ENCODE results near the gene CCDC159.
A peak's percentile ranks its signal among the peaks of the same experiment; 100 is the strongest.
"Not testable (repeated sequence)": the region's sequence is repeated elsewhere in the genome, so short reads cannot be mapped to it uniquely, and the experiment has no call there.

The CCDC159 gene
- 13.2 to 23.3 (median 21.3) reads per million in 4 donors for total RNA-seq

GRCh38 chr19:11346104-11346940 lies at the start of gene CCDC159, which contains the start of gene TMEM205:
TSS of gene CCDC159 (plus strand) at chr19:11346519. CDS start at chr19:11346607, 88 bp downstream.
TSS of gene TMEM205 (minus strand) at chr19:11346268. CDS start at chr19:11345619, 649 bp downstream.
- peak; percentile 95 to 99 (median 98) for DNase-seq

DNA sequence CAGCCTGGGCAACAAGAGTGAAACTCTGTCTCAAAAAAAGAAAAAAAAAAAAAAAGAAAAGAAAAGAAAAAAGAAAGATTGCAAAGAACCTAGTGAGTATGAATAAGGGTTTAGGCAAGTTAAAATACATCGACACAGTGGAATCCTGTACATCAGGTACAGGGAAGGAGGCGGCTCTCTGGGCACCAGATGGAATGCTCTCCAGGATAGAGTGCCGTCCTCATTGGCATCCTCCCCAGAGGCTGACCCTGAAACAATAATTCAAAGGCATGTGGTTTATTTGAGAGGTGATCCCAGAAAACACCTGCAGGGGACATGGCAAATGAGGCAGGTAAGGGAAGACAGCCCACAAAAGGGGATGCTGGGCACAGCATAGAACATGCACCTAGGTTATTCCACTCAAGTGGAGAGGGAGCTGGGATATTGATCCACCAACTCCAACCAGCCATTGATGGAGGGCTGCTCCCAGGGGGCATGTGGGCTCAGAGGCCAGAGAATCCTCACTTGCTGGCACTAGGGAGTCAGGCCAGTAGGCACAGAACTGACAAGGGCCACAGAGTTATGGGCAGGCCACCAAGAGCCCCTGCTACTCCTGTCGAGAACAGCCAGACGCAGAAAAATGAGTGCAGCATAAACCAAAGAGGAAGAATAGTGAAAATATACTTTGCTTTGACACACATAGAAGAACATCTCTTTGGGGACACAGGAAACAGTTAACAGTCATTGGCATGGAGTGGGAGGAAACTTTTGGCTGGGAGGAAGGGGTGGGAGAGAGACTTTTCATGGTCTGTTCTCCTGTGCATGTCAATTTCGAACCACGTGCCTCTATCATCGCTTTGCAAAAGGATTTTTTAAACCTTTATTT lies 46.1 kb upstream of the CCDC159 start:
- no peak for DNase-seq

DNA sequence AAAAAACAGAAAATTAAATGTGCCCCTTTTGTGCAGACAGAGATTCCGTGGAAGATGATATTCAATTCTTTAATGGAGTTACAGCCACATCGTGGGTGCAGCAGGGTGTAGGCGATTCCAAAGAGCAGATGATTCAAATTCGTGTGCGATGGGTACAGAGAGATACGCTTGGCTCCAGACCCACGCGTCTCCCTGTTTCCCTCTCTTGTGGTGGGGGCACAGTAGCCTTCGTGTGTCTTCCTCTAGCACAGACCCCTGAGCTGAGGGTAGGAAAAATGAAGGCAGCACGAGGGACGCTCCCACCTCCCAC lies 45.6 kb upstream of the CCDC159 start:
- no peak for DNase-seq

- no peak for DNase-seq
Measured at GRCh38 chr19:11304936-11305335, 41.4 kb upstream of the CCDC159 start.

DNA sequence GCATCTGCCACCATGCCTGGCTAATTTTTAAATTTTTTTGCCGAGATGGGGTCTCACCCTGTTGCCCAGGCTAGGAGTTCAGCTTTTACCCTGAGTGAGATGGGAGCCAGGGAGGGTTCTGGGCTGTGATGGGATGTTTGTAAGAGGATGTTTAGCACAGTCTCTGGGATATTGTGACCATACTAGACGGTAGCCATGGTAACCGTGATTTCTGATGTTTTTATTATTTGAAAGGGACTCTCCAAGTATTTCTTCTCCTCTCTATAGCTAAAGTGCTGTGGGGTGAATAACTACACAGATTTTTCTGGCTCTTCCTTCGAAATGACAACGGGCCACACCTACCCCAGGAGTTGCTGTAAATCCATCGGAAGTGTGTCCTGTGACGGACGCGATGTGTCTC lies 40.0 kb upstream of the CCDC159 start:
- no peak for DNase-seq

DNA sequence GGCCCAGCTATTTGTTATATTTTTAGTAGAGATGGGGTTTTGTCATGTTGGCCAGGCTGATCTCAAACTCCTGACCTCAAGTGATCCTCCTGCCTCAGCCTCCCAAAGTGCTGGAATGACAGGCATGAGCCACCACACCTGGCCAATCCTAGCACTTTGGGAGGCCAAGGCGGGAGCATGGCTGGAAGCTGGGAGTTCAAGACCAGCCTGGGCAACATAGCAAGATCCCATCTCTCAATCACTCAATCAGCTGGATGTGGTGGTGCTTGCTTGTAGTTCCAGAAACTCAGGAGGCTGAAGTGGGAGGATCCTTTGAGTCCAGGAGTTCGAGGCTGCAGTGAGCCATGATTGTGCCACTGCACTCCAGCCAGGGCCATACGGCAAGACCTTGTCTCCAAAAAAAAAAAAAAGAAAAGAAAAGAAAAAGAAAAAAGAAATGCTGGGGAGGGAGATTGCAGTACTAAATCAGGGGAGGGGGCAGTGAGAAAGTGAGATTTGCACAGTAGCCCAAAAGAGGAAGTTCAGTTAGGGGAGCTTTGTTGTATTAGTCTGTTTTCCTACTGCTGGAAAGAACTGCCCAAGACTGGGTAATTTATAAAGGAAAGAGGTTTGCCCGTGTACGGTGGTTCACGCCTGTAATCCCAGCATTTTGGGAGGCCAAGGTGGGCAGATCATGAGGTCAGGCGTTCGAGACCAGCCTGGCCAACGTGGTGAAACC lies 25.9 kb upstream of the CCDC159 start:
- not testable (repeated sequence) for DNase-seq

- DNase-seq: no peak
Measured at GRCh38 chr19:11321191-11322126, 24.9 kb upstream of the CCDC159 start.

DNA sequence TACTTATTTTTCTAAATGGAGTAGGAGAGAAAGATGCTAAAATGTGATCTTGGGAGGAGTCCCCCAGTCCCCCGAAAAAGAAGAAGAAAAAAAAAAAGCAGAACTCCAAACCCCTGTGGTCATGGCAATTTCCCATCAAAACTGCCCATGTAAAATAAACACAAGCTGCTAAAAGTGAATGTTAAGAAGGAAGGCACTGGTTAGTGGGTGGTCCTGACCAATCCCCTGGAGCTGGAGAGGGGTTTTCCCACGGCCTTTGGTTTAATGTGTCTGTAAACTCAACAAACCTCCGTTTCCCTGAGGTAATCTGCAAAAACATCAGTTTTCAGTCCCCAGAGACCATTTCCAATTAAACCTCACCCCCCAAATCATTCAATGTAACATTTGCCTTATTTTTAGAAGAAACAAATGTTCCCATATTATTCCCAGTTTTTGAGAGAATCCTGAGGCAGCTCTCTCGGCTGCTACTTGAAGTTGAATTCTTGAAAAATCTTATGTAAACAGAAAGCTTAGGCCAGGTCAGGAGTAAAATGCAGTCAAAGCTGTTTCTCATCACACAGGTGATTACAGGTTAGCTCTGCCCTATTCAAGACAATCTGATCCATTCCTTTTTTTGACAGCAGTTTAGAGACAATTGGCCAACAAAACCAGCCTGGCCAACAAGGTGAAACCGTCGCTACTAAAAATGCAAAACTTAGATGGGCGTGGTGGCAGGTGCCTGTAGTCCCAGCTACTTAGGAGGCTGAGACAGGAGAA lies 23.9 kb upstream of the CCDC159 start:
- DNase-seq: no peak

DNA sequence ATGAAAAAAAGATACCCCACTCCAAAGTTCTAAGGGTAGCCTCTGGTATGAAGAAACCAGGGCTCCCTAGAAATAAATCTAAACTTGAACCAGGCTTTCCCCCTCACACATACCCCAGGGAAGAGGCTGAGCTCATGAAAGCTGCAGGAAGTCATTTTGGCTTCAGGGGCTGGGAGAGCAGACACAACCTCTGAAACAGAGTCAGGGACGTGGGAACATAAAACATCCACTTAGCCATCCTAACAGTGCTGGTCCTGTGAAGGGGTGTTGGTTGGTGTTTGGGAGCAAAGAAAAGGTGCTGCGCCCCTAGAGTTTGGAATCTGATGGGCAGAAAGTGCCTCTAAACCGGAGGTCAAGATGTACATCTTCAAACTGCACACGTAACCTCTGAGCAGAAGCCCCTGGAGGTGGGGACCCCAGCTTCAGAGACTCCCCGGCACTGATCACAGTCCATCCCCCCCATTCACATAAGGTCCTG lies 22.7 kb upstream of the CCDC159 start:
- DNase-seq: no peak

DNA sequence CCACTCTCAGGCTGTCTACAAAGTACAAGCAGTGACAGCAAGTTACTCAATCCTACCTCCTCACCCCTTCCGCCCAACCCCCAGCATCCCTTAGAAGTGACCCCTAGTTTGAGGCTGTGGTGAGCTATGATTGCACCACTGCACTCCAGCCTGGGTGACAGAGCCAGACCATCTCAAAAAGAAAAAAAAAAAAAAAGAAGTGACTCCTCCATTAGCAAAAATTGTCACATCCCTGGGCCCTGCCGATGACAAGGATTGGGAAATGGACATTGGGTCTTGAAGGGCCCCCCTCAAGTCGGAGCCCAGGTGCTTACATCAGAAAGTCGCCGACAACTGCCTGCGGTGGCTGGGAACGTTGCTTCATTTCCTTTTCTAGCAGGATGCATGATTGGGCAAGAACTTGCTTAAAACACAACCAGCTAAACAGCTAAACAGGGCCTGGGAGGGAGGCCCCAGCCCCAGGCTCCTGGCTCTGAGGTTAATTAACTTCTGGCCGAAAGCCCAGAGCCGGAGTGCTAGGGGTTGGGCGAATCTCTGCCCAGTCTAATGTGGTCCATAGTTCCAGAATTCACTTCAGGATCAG lies 22.1 kb upstream of the CCDC159 start:
- DNase-seq: peak in 1 of 5 donors; percentile 93

GRCh38 chr19:11324748-11325389 lies 21.4 kb upstream of the CCDC159 start:
- DNase-seq: no peak

DNA sequence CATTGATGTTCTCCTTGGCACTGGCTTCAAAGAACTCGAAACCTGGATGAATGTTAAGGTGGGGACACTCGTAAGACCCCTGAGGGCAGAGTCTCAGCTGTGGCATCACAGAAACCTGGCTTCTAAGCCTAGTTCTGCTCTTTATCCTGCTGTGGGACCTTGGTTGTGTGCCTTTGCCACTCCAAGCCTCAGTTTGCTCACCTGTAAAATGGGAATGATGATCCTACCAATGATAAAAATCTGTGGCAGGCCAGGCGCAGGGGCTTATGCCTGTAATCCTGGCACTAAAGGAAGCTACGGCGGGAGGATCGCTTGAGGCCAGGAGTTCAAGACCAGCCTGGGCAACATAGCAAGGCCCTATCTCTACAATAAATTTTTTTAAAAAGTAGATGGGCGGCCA lies 20.8 kb upstream of the CCDC159 start:
- no peak for DNase-seq

GRCh38 chr19:11330127-11330526 lies 16.2 kb upstream of the CCDC159 start:
- DNase-seq: no peak

DNA sequence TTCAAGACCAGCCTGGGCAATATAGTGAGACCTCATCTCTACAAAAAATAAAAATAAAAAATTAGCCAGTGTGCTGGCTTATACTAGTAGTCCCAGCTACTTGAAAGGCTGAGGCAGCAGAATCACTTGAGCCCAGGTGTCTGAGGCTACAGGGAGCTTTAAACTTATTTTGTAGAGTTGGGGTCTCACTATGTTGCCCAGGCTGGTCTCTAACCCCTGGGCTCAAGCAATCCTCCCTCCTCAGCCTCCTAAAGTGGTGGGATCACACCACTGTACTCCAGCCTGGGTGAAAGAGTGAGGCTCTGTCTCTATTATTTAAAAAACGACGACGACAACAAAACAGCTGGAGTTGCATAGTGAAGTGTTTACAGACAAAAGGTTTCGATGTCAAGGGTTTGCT lies 14.8 kb upstream of the CCDC159 start:
- DNase-seq: no peak

GRCh38 chr19:11332822-11333221 lies 13.5 kb upstream of the CCDC159 start:
- no peak for DNase-seq

DNA sequence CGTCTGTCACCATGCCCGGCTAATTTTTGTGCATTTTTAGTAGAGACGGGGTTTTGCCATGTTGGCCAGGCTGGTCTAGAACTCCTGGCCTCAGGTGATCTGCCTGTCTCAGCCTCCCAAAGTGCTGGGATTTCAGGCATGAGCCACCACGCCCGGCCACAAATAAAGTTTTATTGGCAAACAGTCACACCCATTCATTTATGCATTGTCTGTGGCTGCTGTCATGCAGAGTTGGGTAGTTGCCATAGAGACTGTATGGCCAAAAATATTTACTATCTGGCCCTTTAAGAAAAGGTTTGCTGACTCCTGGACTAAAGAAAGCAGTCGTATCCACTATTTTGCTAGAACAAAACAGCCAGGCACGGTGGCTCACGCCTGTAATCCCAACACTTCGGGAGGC lies 12.5 kb upstream of the CCDC159 start:
- not testable (repeated sequence) for DNase-seq

DNA sequence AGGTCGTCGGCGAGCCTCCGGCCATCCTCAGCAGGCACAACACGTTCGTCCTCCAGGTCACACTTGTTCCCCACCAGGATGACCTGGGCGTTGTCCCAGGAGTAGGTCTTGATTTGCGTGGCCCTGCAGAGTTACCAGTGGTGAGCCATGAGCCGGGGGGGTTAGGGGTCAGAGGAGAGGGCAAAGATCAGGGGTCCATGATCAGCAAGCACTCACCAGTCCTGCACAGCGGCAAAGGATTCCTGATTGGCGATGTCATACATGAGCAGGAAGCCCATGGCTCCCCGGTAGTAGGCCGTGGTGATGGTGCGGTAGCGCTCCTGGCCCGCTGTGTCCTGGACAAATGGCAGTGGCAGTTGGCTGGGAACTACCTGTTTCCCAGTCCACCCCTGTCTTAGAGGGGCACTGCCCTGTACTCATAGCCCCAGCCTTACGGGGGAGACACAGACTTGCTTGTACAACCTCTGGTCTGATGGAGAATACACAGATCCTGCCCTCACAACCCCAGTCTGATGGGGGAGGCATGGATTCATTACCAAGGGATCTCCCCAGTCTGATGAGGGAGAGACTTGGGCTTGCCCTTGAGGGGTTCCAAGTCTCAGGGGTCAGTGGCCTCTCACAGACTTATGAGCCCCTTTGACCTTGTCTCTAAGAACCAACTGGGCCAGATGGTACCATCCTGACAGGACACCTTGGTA lies 10.7 kb upstream of the CCDC159 start:
- no peak for DNase-seq

GRCh38 chr19:11337080-11337479 lies 9.2 kb upstream of the CCDC159 start:
- DNase-seq: peak in 1 of 5 donors; percentile 52

- DNase-seq: no peak
Measured at GRCh38 chr19:11338121-11338520, 8.2 kb upstream of the CCDC159 start.
